ENCODE measurements around the gene HUNK.

The HUNK gene

GRCh38 chr21:31896019-31896418 is 23.2 kb downstream of the HUNK start:
- DNase-seq (ENCODE audit: low spot score), result no peak

GRCh38 chr21:31897311-31897710 is 24.5 kb downstream of the HUNK start:
- no peak for DNase-seq (ENCODE audit: low spot score)

GRCh38 chr21:31898933-31899630 is 26.3 kb downstream of the HUNK start:
- DNase-seq (ENCODE audit: low spot score), result no peak

- no peak for DNase-seq (ENCODE audit: low spot score)
Measured at GRCh38 chr21:31900121-31900895, 27.5 kb downstream of the HUNK start.

GRCh38 chr21:31901315-31901714 is 28.5 kb downstream of the HUNK start:
- DNase-seq (ENCODE audit: low spot score), result no peak

- DNase-seq (ENCODE audit: low spot score), result no peak
Measured at GRCh38 chr21:31902438-31902837, 29.6 kb downstream of the HUNK start.

GRCh38 chr21:31903896-31904295 is 31.1 kb downstream of the HUNK start:
- DNase-seq (ENCODE audit: low spot score), result no peak

- DNase-seq (ENCODE audit: low spot score), result no peak
Measured at GRCh38 chr21:31905503-31906451, 33.0 kb downstream of the HUNK start.

GRCh38 chr21:31908106-31909031 is 35.5 kb downstream of the HUNK start:
- DNase-seq (ENCODE audit: low spot score), result no peak

- no peak for DNase-seq (ENCODE audit: low spot score)
Measured at GRCh38 chr21:31909153-31910073, 36.6 kb downstream of the HUNK start.

- DNase-seq (ENCODE audit: low spot score), result no peak
Measured at GRCh38 chr21:31910074-31910470, 37.3 kb downstream of the HUNK start.

GRCh38 chr21:31911138-31911907 is 38.5 kb downstream of the HUNK start:
- no peak for DNase-seq (ENCODE audit: low spot score)

GRCh38 chr21:31912501-31912900 is 39.7 kb downstream of the HUNK start:
- DNase-seq (ENCODE audit: low spot score), result no peak

GRCh38 chr21:31913182-31913608 is 40.4 kb downstream of the HUNK start:
- no peak for DNase-seq (ENCODE audit: low spot score)

GRCh38 chr21:31914472-31914871 is 41.7 kb downstream of the HUNK start:
- no peak for DNase-seq (ENCODE audit: low spot score)

- DNase-seq (ENCODE audit: low spot score), result no peak
Measured at GRCh38 chr21:31915566-31915965, 42.7 kb downstream of the HUNK start.

GRCh38 chr21:31917108-31917507 is 44.3 kb downstream of the HUNK start:
- no peak for DNase-seq (ENCODE audit: low spot score)

- no peak for DNase-seq (ENCODE audit: low spot score)
Measured at GRCh38 chr21:31918250-31918775, 45.5 kb downstream of the HUNK start.

GRCh38 chr21:31920275-31920674 is 47.5 kb downstream of the HUNK start:
- DNase-seq (ENCODE audit: low spot score), result no peak

Data from germinal center (tissue), 1 donor.